SK-N-SH (cell line): Measurements from ENCODE around the gene SEMA4D. TPM values are rescaled to one million over a fixed set of nuclear protein-coding genes. Genes with fewer than 3 reads are reported as not detected.

Source experiments
- CTCF ChIA-PET: fragments of 300-600, 350-600 bp; formaldehyde crosslinking; extraction: SDS; loops from one replicate; lab custom pipeline; 2021; lab: Yijun Ruan, JAX
- POLR2A ChIA-PET: fragments of 350-600 bp; sonication (Branson Sonifier 250); formaldehyde crosslinking; extraction: SDS; loops from one replicate; lab custom pipeline; 2020; ENCODE audit warnings: antibody characterized with exemption, inconsistent platforms; lab: Yijun Ruan, JAX
- DNase-seq: peaks from one replicate; pipeline ENCODE4 v3.0.0; 2012
- H2AFZ ChIP-seq: fragments of 200-600 bp; sonication (generic); 2 replicates; pipeline ENCODE4 v1.8.1; 2016; ENCODE audit warnings: antibody characterized with exemption, mild to moderate bottlenecking, low read depth
- H3F3A ChIP-seq: fragments of 200-600 bp; sonication (generic); replicated peaks from 2 replicates; pipeline ENCODE3; 2016; ENCODE audit warnings: antibody characterized with exemption, mild to moderate bottlenecking; ENCODE audit not compliant: insufficient read depth
- H3K27ac ChIP-seq, 2 experiments: fragments of 200-500 bp in 1 of 2; fragments of 200-600 bp in 1 of 2; sonication (Bioruptor generic) in 1 of 2; sonication (generic), shearing (Covaris generic) in 1 of 2; 2 replicates each; pipeline versions ENCODE4 v1.5.1 to v1.6.1; 2014 to 2016; ENCODE audit warnings: low read depth in 2 of 2, inconsistent platforms in 1 of 2, low read length in 1 of 2, mild to moderate bottlenecking in 1 of 2, mixed read lengths in 1 of 2
- H3K27me3 ChIP-seq: fragments of 200-600 bp; sonication (generic), shearing (Covaris generic); 2 replicates; pipeline ENCODE4 v1.6.1; 2016; ENCODE audit warnings: mixed run types; ENCODE audit not compliant: insufficient read depth
- H3K36me3 ChIP-seq, 2 experiments: fragments of 200-500 bp in 1 of 2; fragments of 200-600 bp in 1 of 2; sonication (Bioruptor generic) in 1 of 2; sonication (generic) in 1 of 2; replicated peaks in 1 of 2; 2 replicates each; pipeline versions ENCODE3 to v1.5.1; 2014 to 2016; ENCODE audit warnings: low read length in 1 of 2, mild to moderate bottlenecking in 1 of 2; ENCODE audit not compliant: insufficient read depth in 2 of 2, control insufficient read depth in 1 of 2
- H3K4me1 ChIP-seq, 2 experiments: fragments of 200-500 bp in 1 of 2; fragments of 200-600 bp in 1 of 2; sonication (Bioruptor generic) in 1 of 2; sonication (generic), shearing (Covaris generic) in 1 of 2; 2 replicates each; pipeline versions ENCODE4 v1.5.1 to v1.6.1; 2014 to 2016; ENCODE audit warnings: low read depth in 1 of 2, low read length in 1 of 2, mixed run types in 1 of 2; ENCODE audit not compliant: insufficient read depth in 2 of 2, control insufficient read depth in 1 of 2
- H3K4me2 ChIP-seq: fragments of 200-600 bp; sonication (generic), shearing (Covaris generic); 2 replicates; pipeline ENCODE4 v1.6.1; 2017; ENCODE audit warnings: mixed run types
- H3K4me3 ChIP-seq, 2 experiments: fragments of 200-500 bp in 1 of 2; fragments of 200-600 bp in 1 of 2; sonication (Bioruptor generic) in 1 of 2; sonication (generic), shearing (Covaris generic) in 1 of 2; 2 replicates each; pipeline versions ENCODE4 v1.5.1 to v1.8.1; 2014 to 2016; ENCODE audit warnings: low read depth in 2 of 2, inconsistent platforms in 1 of 2, low read length in 1 of 2, mild to moderate bottlenecking in 1 of 2, mixed read lengths in 1 of 2, moderate library complexity in 1 of 2
- H3K79me2 ChIP-seq: fragments of 200-600 bp; sonication (generic); 2 replicates; pipeline ENCODE4 v1.8.1; 2017; ENCODE audit warnings: mild to moderate bottlenecking; ENCODE audit not compliant: insufficient read depth
- H3K9ac ChIP-seq: fragments of 200-600 bp; sonication (generic); 2 replicates; pipeline ENCODE4 v1.6.1; 2017; ENCODE audit warnings: mixed run types
- H3K9me2 ChIP-seq: fragments of 200-600 bp; sonication (generic); 2 replicates; pipeline ENCODE4 v1.6.1; 2017; ENCODE audit warnings: mixed run types
- H3K9me3 ChIP-seq: fragments of 200-600 bp; sonication (generic); 2 replicates; pipeline ENCODE4 v1.6.1; 2017; ENCODE audit warnings: mixed run types, mild to moderate bottlenecking, moderate library complexity
- H4K20me1 ChIP-seq: fragments of 200-600 bp; sonication (generic); 2 replicates; pipeline ENCODE4 v1.6.1; 2017; ENCODE audit warnings: mild to moderate bottlenecking, mixed run types; ENCODE audit not compliant: insufficient read depth
- CHD2 ChIP-seq: fragments of 150-350 bp; IDR thresholded peaks from 2 replicates; pipeline ENCODE4 v1.6.1; 2018; ENCODE audit warnings: low read length; ENCODE audit not compliant: partially characterized antibody
- ELF1 ChIP-seq: IDR thresholded peaks from 2 replicates; pipeline ENCODE4 v1.4.0; 2012
- FOSL2 ChIP-seq: IDR thresholded peaks from 2 replicates; pipeline ENCODE4 v1.4.0; 2012; ENCODE audit warnings: low read depth, mild to moderate bottlenecking, moderate library complexity, borderline replicate concordance
- FOXJ3 ChIP-seq: sonication (generic); formaldehyde crosslinking; IDR thresholded peaks from 2 replicates; pipeline ENCODE4 v1.5.1; 2020; ENCODE audit warnings: mild to moderate bottlenecking, missing genetic modification reagents
- GABPA ChIP-seq: IDR thresholded peaks from 2 replicates; pipeline ENCODE4 v1.4.0; 2012; ENCODE audit warnings: low read depth, mild to moderate bottlenecking
- GATA2 ChIP-seq: sonication (generic); formaldehyde crosslinking; IDR thresholded peaks from 2 replicates; pipeline ENCODE4 v1.5.0; 2020; ENCODE audit warnings: mild to moderate bottlenecking, missing genetic modification reagents
- MEF2A ChIP-seq: IDR thresholded peaks from 2 replicates; pipeline ENCODE4 v1.4.0; 2012; ENCODE audit warnings: low read depth, borderline replicate concordance
- MXI1 ChIP-seq: IDR thresholded peaks from 2 replicates; pipeline ENCODE4 v1.6.1; 2012; ENCODE audit warnings: mild to moderate bottlenecking, low read depth, low read length, improper control_type of control experiment
- PBX3 ChIP-seq: IDR thresholded peaks from 2 replicates; pipeline ENCODE4; 2012
- SMC3 ChIP-seq: IDR thresholded peaks from 2 replicates; pipeline ENCODE4 v1.6.1; 2012; ENCODE audit warnings: low read depth, low read length, improper control_type of control experiment
- TEAD4 ChIP-seq: IDR thresholded peaks from 2 replicates; pipeline ENCODE4 v1.4.0; 2012; ENCODE audit warnings: mild to moderate bottlenecking, borderline replicate concordance; ENCODE audit not compliant: insufficient read depth
- WGBS: methylation state at CpG from one replicate; pipeline ENCODE4 v1.1.6; 2017; ENCODE audit warnings: low lambda C conversion rate; 5-methylcytosine and 5-hydroxymethylcytosine counted together
- polyA plus RNA-seq, 3 experiments: library from polyadenylated mRNA; depleted of rRNA; stranded (reverse); fragments of >200 nt; gene quantifications; 2 replicates each; pipeline ENCODE4 v1.2.3, GENCODE V29; 2012
- TF ChIP-seq, protein P1 (sequence below): fragments of 200-600 bp; sonication (generic); IDR thresholded peaks from 2 replicates; pipeline ENCODE4 v1.6.1; 2017; ENCODE audit warnings: antibody characterized with exemption, mild to moderate bottlenecking, moderate library complexity
- TF ChIP-seq, protein P2 (sequence below): fragments of 150-350 bp; IDR thresholded peaks from 2 replicates; pipeline ENCODE4 v1.6.1; 2016; ENCODE audit warnings: mild to moderate bottlenecking, low read depth, low read length
- TF ChIP-seq, protein P3 (sequence below): IDR thresholded peaks from 2 replicates; pipeline ENCODE4 v1.4.0; 2012; ENCODE audit warnings: low read depth, borderline replicate concordance
- TF ChIP-seq, protein P4 (sequence below): IDR thresholded peaks from 2 replicates; pipeline ENCODE4 v1.4.0; 2012; ENCODE audit warnings: low read depth

Gene SEMA4D
- polyA plus RNA-seq, 1 of the 3 experiments (the other 2 are of a cell fraction) = 4.8 TPM

GRCh38 chr9:89428901-89429890, 68.7 kb downstream of the SEMA4D start:
- no peaks in the 10 kb centered on the region for H3K9me2 ChIP-seq
- no peaks in the 10 kb centered on the region for H3K27me3 ChIP-seq
- POLR2A ChIA-PET = interaction anchor here (0.6 kb wide), 1 partner anchor 121 kb away, joined by 5 read pairs; no protein-coding TSS in a partner anchor
- no peak overlapping the region; a peak in 1 of 4 replicates for H3K27ac ChIP-seq
- H3K9ac ChIP-seq = no peak overlapping the region
- no peaks in the 10 kb centered on the region for H3K9me3 ChIP-seq
- no peaks in the 10 kb centered on the region for H3F3A ChIP-seq
- WGBS = 91% methylated on average over 16 of the region's 25 CpGs
- no peaks in the 10 kb centered on the region for H3K36me3 ChIP-seq
- no peak overlapping the region for H3K4me2 ChIP-seq
- no peaks in the 10 kb centered on the region for H4K20me1 ChIP-seq
- H2AFZ ChIP-seq = no peak overlapping the region
- CTCF ChIA-PET = interaction anchor here (0.8 to 1.7 kb wide), 8 partner anchors 10 to 168 kb away, joined by 3 to 5 read pairs (median 3); no protein-coding TSS in a partner anchor
- no peak overlapping the region for H3K4me3 ChIP-seq
- no peak for DNase-seq
- H3K79me2 ChIP-seq = no peaks in the 10 kb centered on the region
- H3K4me1 ChIP-seq = peaks cover 6 to 14% of the 10 kb centered on the region in 2 experiments; a peak in 1 of 4 replicates
- no peak for TF ChIP-seq MEF2A
- TF ChIP-seq, protein P1, sequence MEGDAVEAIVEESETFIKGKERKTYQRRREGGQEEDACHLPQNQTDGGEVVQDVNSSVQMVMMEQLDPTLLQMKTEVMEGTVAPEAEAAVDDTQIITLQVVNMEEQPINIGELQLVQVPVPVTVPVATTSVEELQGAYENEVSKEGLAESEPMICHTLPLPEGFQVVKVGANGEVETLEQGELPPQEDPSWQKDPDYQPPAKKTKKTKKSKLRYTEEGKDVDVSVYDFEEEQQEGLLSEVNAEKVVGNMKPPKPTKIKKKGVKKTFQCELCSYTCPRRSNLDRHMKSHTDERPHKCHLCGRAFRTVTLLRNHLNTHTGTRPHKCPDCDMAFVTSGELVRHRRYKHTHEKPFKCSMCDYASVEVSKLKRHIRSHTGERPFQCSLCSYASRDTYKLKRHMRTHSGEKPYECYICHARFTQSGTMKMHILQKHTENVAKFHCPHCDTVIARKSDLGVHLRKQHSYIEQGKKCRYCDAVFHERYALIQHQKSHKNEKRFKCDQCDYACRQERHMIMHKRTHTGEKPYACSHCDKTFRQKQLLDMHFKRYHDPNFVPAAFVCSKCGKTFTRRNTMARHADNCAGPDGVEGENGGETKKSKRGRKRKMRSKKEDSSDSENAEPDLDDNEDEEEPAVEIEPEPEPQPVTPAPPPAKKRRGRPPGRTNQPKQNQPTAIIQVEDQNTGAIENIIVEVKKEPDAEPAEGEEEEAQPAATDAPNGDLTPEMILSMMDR = peak; percentile 37
- TF ChIP-seq, protein P2, sequence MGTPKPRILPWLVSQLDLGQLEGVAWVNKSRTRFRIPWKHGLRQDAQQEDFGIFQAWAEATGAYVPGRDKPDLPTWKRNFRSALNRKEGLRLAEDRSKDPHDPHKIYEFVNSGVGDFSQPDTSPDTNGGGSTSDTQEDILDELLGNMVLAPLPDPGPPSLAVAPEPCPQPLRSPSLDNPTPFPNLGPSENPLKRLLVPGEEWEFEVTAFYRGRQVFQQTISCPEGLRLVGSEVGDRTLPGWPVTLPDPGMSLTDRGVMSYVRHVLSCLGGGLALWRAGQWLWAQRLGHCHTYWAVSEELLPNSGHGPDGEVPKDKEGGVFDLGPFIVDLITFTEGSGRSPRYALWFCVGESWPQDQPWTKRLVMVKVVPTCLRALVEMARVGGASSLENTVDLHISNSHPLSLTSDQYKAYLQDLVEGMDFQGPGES = no peak

GRCh38 chr9:89428222-89428761, 69.6 kb downstream of the SEMA4D start:
- no peak overlapping the region for H3K4me2 ChIP-seq
- no peaks in the 10 kb centered on the region for H3K36me3 ChIP-seq
- no peaks in the 10 kb centered on the region for H3K9me3 ChIP-seq
- no peak overlapping the region for H2AFZ ChIP-seq
- H3K4me3 ChIP-seq = no peak overlapping the region
- 90% methylated on average over 10 of the region's 13 CpGs for WGBS
- ChIA-PET POLR2A (no interaction called here), CTCF (interaction anchor here (0.8 to 1.5 kb wide), 4 partner anchors 11 to 116 kb away, joined by 3 to 4 read pairs (median 3); no protein-coding TSS in a partner anchor)
- no peak overlapping the region for H3K27ac ChIP-seq
- no peaks in the 10 kb centered on the region for H3K27me3 ChIP-seq
- no peaks in the 10 kb centered on the region for H3K9me2 ChIP-seq
- H3K4me1 ChIP-seq = peaks cover 0 to 8% of the 10 kb centered on the region in 2 experiments; a peak in 1 of 4 replicates
- no peak overlapping the region for H3K9ac ChIP-seq
- no peaks in the 10 kb centered on the region for H4K20me1 ChIP-seq
- no peaks in the 10 kb centered on the region for H3F3A ChIP-seq
- no peaks in the 10 kb centered on the region for H3K79me2 ChIP-seq
- DNase-seq = no peak
- no peak for TF ChIP-seq CHD2
- TF ChIP-seq MEF2A = no peak
- no peak for TF ChIP-seq TEAD4
- TF ChIP-seq, protein P1 = no peak
- no peak for TF ChIP-seq FOSL2
- TF ChIP-seq FOXJ3 (CRISPR knock-in tag) = no peak
- TF ChIP-seq ELF1 = no peak
- TF ChIP-seq, protein P3, sequence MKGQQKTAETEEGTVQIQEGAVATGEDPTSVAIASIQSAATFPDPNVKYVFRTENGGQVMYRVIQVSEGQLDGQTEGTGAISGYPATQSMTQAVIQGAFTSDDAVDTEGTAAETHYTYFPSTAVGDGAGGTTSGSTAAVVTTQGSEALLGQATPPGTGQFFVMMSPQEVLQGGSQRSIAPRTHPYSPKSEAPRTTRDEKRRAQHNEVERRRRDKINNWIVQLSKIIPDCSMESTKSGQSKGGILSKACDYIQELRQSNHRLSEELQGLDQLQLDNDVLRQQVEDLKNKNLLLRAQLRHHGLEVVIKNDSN = no peak
- no peak for TF ChIP-seq PBX3
- no peak for TF ChIP-seq SMC3
- TF ChIP-seq GATA2 (CRISPR knock-in tag) = no peak
- no peak for TF ChIP-seq GABPA
- TF ChIP-seq MXI1 = no peak
- TF ChIP-seq, protein P4, sequence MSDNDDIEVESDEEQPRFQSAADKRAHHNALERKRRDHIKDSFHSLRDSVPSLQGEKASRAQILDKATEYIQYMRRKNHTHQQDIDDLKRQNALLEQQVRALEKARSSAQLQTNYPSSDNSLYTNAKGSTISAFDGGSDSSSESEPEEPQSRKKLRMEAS = no peak
